Kidney (tissue), 14 donors: ENCODE measurements around the gene GRID1. TPM values are rescaled to one million over a fixed set of nuclear protein-coding genes. Genes with fewer than 3 reads are reported as not detected.

Experiments used
- DNase-seq, 5 donors: peaks; one replicate each; pipeline ENCODE4 v3.0.0-alpha.2; 2013 to 2020
- FAIRE-seq: peaks from 2 replicates; lab custom pipeline; 2012; peaks lifted over from hg19 to GRCh38; lab: Jason Lieb, UNC
- H3K27ac ChIP-seq, 2 donors: one replicate each; pipeline ENCODE4 v1.7.0; 2013; ENCODE audit warnings: low read depth in 2 of 2, low read length in 2 of 2, inconsistent platforms in 1 of 2
- H3K27me3 ChIP-seq: one replicate; pipeline ENCODE4 v1.7.1; 2013; ENCODE audit warnings: low read length, inconsistent platforms; ENCODE audit not compliant: control insufficient read depth, insufficient read depth
- H3K36me3 ChIP-seq, 3 donors: one replicate each; pipeline versions ENCODE4 v1.7.0 to v1.7.1; 2013; ENCODE audit warnings: low read length in 3 of 3, control low read depth in 1 of 3, inconsistent platforms in 1 of 3; ENCODE audit not compliant: insufficient read depth in 3 of 3, control insufficient read depth in 2 of 3
- H3K4me1 ChIP-seq, 3 donors: one replicate each; pipeline versions ENCODE4 v1.7.0 to v1.7.1; 2013; ENCODE audit warnings: low read length in 3 of 3, inconsistent platforms in 1 of 3, low read depth in 1 of 3; ENCODE audit not compliant: control insufficient read depth in 2 of 3, insufficient read depth in 2 of 3
- H3K4me3 ChIP-seq, 3 donors: one replicate each; pipeline versions ENCODE4 v1.7.0 to v1.8.1; 2013; ENCODE audit warnings: low read length in 3 of 3, control low read depth in 1 of 3, inconsistent platforms in 1 of 3
- H3K9ac ChIP-seq, 3 donors: one replicate each; pipeline versions ENCODE4 v1.7.0 to v1.7.1; 2013; ENCODE audit warnings: low read length in 3 of 3, control low read depth in 1 of 3, inconsistent platforms in 1 of 3
- H3K9me3 ChIP-seq, 3 donors: one replicate each; pipeline versions ENCODE4 v1.7.0 to v1.7.1; 2013; ENCODE audit warnings: low read length in 3 of 3, control low read depth in 1 of 3, inconsistent platforms in 1 of 3; ENCODE audit not compliant: control insufficient read depth in 2 of 3, insufficient read depth in 1 of 3
- intact Hi-C: fragments of 100-400 bp; cut with DNase I; formaldehyde crosslinking; loops from one replicate; pipeline ENCODE4 v1.11.1; 2022
- polyA plus RNA-seq: library from polyadenylated mRNA; stranded (reverse); fragments of 350-450 nt; fragmentation: Illumina TruSeq; extraction: RNeasy Lipid Tissue Mini Kit (QIAGEN cat#74804); gene quantifications from one replicate; pipeline ENCODE4 v1.2.3, GENCODE V29; 2014; ENCODE audit warnings: low read depth, low replicate concordance; ENCODE audit not compliant: insufficient read depth
- total RNA-seq: library from RNA; stranded (reverse); fragmentation: NEBNext Ultra II Directional; extraction: Animal tissue kit (Norgen Biotek cat#: 25700); gene quantifications from one replicate; pipeline ENCODE4 v1.2.1, GENCODE V29; 2021
- TF ChIP-seq, protein P1 (sequence below): IDR thresholded peaks from 3 replicates; pipeline ENCODE4 v1.5.1; 2012; ENCODE audit warnings: mild to moderate bottlenecking, moderate library complexity, borderline replicate concordance; ENCODE audit not compliant: insufficient read depth; ENCODE audit errors: extremely low read depth
- donor health status: control.
- donor health status: control.
- donor health status: control.
- donor health status: control.
- donor health status: control.
- donor health status: DM: yes; HTN: yes; CAD: no.
- donor health status: Normal renal cell carcinoma (clear cell type).

The GRID1 gene
- total and polyA plus RNA-seq, 2 donors from 2014 or later, result 0.37 to 1.4 TPM

- no peaks in the 10 kb centered on the region for H3K27me3 ChIP-seq
- no peak overlapping the region for H3K9ac ChIP-seq
- H3K9me3 ChIP-seq, result no peaks in the 10 kb centered on the region
- FAIRE-seq, result no peak
- H3K4me1 ChIP-seq, result no peaks in the 10 kb centered on the region
- H3K4me3 ChIP-seq, result no peak overlapping the region
- DNase-seq, result no peak
- intact Hi-C loops, result no loop called here
- TF ChIP-seq, protein P1, sequence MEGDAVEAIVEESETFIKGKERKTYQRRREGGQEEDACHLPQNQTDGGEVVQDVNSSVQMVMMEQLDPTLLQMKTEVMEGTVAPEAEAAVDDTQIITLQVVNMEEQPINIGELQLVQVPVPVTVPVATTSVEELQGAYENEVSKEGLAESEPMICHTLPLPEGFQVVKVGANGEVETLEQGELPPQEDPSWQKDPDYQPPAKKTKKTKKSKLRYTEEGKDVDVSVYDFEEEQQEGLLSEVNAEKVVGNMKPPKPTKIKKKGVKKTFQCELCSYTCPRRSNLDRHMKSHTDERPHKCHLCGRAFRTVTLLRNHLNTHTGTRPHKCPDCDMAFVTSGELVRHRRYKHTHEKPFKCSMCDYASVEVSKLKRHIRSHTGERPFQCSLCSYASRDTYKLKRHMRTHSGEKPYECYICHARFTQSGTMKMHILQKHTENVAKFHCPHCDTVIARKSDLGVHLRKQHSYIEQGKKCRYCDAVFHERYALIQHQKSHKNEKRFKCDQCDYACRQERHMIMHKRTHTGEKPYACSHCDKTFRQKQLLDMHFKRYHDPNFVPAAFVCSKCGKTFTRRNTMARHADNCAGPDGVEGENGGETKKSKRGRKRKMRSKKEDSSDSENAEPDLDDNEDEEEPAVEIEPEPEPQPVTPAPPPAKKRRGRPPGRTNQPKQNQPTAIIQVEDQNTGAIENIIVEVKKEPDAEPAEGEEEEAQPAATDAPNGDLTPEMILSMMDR, result no peak
- H3K27ac ChIP-seq, result no peak overlapping the region
- H3K36me3 ChIP-seq, result no peaks in the 10 kb centered on the region
Observed at GRCh38 chr10:86188796-86189558, 177.6 kb downstream of the GRID1 start.

DNA sequence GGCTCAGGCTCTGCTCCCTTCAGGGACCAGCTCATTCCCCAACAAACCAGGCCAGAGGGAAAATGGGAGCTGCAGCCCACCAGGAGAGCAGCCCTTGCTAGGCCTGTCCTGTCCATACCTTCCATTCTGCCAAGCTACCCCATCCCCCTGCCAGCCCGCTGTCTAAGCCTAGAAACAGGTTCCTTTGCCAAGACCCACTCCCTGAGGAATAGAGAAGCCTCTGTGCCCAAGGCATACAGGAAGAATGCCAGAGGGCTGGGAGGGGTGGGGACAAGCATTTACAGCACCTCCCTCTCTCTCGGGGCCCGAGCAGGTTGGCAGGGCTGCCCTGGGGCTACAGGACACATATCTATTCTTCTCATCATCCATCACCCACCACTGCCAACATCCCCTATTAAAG, 178.3 kb downstream of the GRID1 start:
- no peak overlapping the region for H3K9ac ChIP-seq
- no peaks in the 10 kb centered on the region for H3K4me1 ChIP-seq
- DNase-seq (no peak), FAIRE-seq (no peak)
- H3K4me3 ChIP-seq, result no peak overlapping the region
- TF ChIP-seq, protein P1, result no peak
- no peaks in the 10 kb centered on the region for H3K27me3 ChIP-seq
- H3K9me3 ChIP-seq, result no peaks in the 10 kb centered on the region
- H3K36me3 ChIP-seq, result no peaks in the 10 kb centered on the region
- H3K27ac ChIP-seq, result no peak overlapping the region
- intact Hi-C loops, result no loop called here

DNA sequence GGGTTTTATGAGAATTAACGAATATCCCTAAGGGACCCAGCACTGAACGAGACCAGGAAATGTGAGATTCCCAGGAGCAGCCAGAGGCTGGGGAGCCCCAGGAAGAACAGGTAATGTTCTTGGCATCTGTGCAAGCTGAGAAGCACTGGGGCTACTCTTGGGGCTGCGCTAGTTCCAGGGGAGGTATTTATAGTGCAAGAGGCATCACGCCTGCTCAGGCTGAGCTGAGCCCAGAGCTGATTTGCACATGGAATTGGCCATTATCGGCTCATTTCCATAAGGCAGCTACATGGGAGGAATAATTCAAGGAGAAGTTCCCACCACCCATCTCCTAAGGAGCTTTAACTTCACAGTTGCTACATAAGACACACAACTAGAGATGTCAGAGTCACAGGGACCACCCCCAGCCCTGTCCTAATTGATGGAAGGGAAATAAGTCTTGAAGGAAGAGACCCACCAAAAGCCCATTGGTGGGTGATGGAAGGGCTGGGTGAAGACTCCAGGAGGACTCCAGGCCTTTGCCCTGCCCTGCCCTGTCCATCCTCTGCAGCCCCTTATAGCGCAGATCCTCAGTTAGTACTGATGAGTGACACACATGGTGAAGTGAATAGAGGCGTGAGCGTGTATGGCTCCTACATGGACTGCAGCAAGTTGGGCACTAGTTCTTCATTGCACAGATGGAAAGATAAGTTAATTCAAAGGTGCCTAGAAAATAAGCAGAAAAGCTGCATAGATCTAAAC, 178.9 kb downstream of the GRID1 start:
- no peak for DNase-seq
- TF ChIP-seq, protein P1, result no peak
- no peak for FAIRE-seq

More for the DNA sequence above, 178.9 kb downstream of the GRID1 start:
- no peak overlapping the region for H3K27ac ChIP-seq
- no peaks in the 10 kb centered on the region for H3K36me3 ChIP-seq
- H3K27me3 ChIP-seq, result no peaks in the 10 kb centered on the region
- intact Hi-C loops, result no loop called here
- H3K9me3 ChIP-seq, result no peaks in the 10 kb centered on the region
- H3K4me3 ChIP-seq, result no peak overlapping the region
- no peaks in the 10 kb centered on the region for H3K4me1 ChIP-seq
- no peak overlapping the region for H3K9ac ChIP-seq
